SK-N-SH (cell line): ENCODE results near the gene KRTCAP3. TPM values are rescaled to one million over a fixed set of nuclear protein-coding genes. Genes with fewer than 3 reads are reported as not detected.

Experiments used
- CTCF ChIA-PET: fragments of 300-600, 350-600 bp; formaldehyde crosslinking; extraction: SDS; loops from one replicate; lab custom pipeline; 2021; lab: Yijun Ruan, JAX
- POLR2A ChIA-PET: fragments of 350-600 bp; sonication (Branson Sonifier 250); formaldehyde crosslinking; extraction: SDS; loops from one replicate; lab custom pipeline; 2020; ENCODE audit warnings: antibody characterized with exemption, inconsistent platforms; lab: Yijun Ruan, JAX
- DNase-seq: peaks from one replicate; pipeline ENCODE4 v3.0.0; 2012
- H2AFZ ChIP-seq: fragments of 200-600 bp; sonication (generic); 2 replicates; pipeline ENCODE4 v1.8.1; 2016; ENCODE audit warnings: antibody characterized with exemption, mild to moderate bottlenecking, low read depth
- H3F3A ChIP-seq: fragments of 200-600 bp; sonication (generic); replicated peaks from 2 replicates; pipeline ENCODE3; 2016; ENCODE audit warnings: antibody characterized with exemption, mild to moderate bottlenecking; ENCODE audit not compliant: insufficient read depth
- H3K27ac ChIP-seq, 2 experiments: fragments of 200-500 bp in 1 of 2; fragments of 200-600 bp in 1 of 2; sonication (Bioruptor generic) in 1 of 2; sonication (generic), shearing (Covaris generic) in 1 of 2; 2 replicates each; pipeline versions ENCODE4 v1.5.1 to v1.6.1; 2014 to 2016; ENCODE audit warnings: low read depth in 2 of 2, inconsistent platforms in 1 of 2, low read length in 1 of 2, mild to moderate bottlenecking in 1 of 2, mixed read lengths in 1 of 2
- H3K27me3 ChIP-seq: fragments of 200-600 bp; sonication (generic), shearing (Covaris generic); 2 replicates; pipeline ENCODE4 v1.6.1; 2016; ENCODE audit warnings: mixed run types; ENCODE audit not compliant: insufficient read depth
- H3K36me3 ChIP-seq, 2 experiments: fragments of 200-500 bp in 1 of 2; fragments of 200-600 bp in 1 of 2; sonication (Bioruptor generic) in 1 of 2; sonication (generic) in 1 of 2; replicated peaks in 1 of 2; 2 replicates each; pipeline versions ENCODE3 to v1.5.1; 2014 to 2016; ENCODE audit warnings: low read length in 1 of 2, mild to moderate bottlenecking in 1 of 2; ENCODE audit not compliant: insufficient read depth in 2 of 2, control insufficient read depth in 1 of 2
- H3K4me1 ChIP-seq, 2 experiments: fragments of 200-500 bp in 1 of 2; fragments of 200-600 bp in 1 of 2; sonication (Bioruptor generic) in 1 of 2; sonication (generic), shearing (Covaris generic) in 1 of 2; 2 replicates each; pipeline versions ENCODE4 v1.5.1 to v1.6.1; 2014 to 2016; ENCODE audit warnings: low read depth in 1 of 2, low read length in 1 of 2, mixed run types in 1 of 2; ENCODE audit not compliant: insufficient read depth in 2 of 2, control insufficient read depth in 1 of 2
- H3K4me2 ChIP-seq: fragments of 200-600 bp; sonication (generic), shearing (Covaris generic); 2 replicates; pipeline ENCODE4 v1.6.1; 2017; ENCODE audit warnings: mixed run types
- H3K4me3 ChIP-seq, 2 experiments: fragments of 200-500 bp in 1 of 2; fragments of 200-600 bp in 1 of 2; sonication (Bioruptor generic) in 1 of 2; sonication (generic), shearing (Covaris generic) in 1 of 2; 2 replicates each; pipeline versions ENCODE4 v1.5.1 to v1.8.1; 2014 to 2016; ENCODE audit warnings: low read depth in 2 of 2, inconsistent platforms in 1 of 2, low read length in 1 of 2, mild to moderate bottlenecking in 1 of 2, mixed read lengths in 1 of 2, moderate library complexity in 1 of 2
- H3K79me2 ChIP-seq: fragments of 200-600 bp; sonication (generic); 2 replicates; pipeline ENCODE4 v1.8.1; 2017; ENCODE audit warnings: mild to moderate bottlenecking; ENCODE audit not compliant: insufficient read depth
- H3K9ac ChIP-seq: fragments of 200-600 bp; sonication (generic); 2 replicates; pipeline ENCODE4 v1.6.1; 2017; ENCODE audit warnings: mixed run types
- H3K9me2 ChIP-seq: fragments of 200-600 bp; sonication (generic); 2 replicates; pipeline ENCODE4 v1.6.1; 2017; ENCODE audit warnings: mixed run types
- H3K9me3 ChIP-seq: fragments of 200-600 bp; sonication (generic); 2 replicates; pipeline ENCODE4 v1.6.1; 2017; ENCODE audit warnings: mixed run types, mild to moderate bottlenecking, moderate library complexity
- H4K20me1 ChIP-seq: fragments of 200-600 bp; sonication (generic); 2 replicates; pipeline ENCODE4 v1.6.1; 2017; ENCODE audit warnings: mild to moderate bottlenecking, mixed run types; ENCODE audit not compliant: insufficient read depth
- CTCF ChIP-seq: fragments of 200-600 bp; sonication (generic); IDR thresholded peaks from 2 replicates; pipeline ENCODE4 v1.6.1; 2017; ENCODE audit warnings: antibody characterized with exemption, mild to moderate bottlenecking, moderate library complexity
- ELF1 ChIP-seq: IDR thresholded peaks from 2 replicates; pipeline ENCODE4 v1.4.0; 2012
- EP300 ChIP-seq, 2 experiments: IDR thresholded peaks; 2 replicates each; pipeline versions ENCODE4 v1.4.0 to v1.6.1; 2012; ENCODE audit warnings: borderline replicate concordance in 1 of 2, low read depth in 1 of 2, low read length in 1 of 2
- FOXJ3 ChIP-seq: sonication (generic); formaldehyde crosslinking; IDR thresholded peaks from 2 replicates; pipeline ENCODE4 v1.5.1; 2020; ENCODE audit warnings: mild to moderate bottlenecking, missing genetic modification reagents
- GABPA ChIP-seq: IDR thresholded peaks from 2 replicates; pipeline ENCODE4 v1.4.0; 2012; ENCODE audit warnings: low read depth, mild to moderate bottlenecking
- GATA2 ChIP-seq: sonication (generic); formaldehyde crosslinking; IDR thresholded peaks from 2 replicates; pipeline ENCODE4 v1.5.0; 2020; ENCODE audit warnings: mild to moderate bottlenecking, missing genetic modification reagents
- JUND ChIP-seq: IDR thresholded peaks from 2 replicates; pipeline ENCODE4 v1.4.0; 2012
- MAX ChIP-seq: IDR thresholded peaks from 2 replicates; pipeline ENCODE4 v1.4.0; 2012; ENCODE audit warnings: low read depth
- MEF2A ChIP-seq: IDR thresholded peaks from 2 replicates; pipeline ENCODE4 v1.4.0; 2012; ENCODE audit warnings: low read depth, borderline replicate concordance
- NFIC ChIP-seq: IDR thresholded peaks from 2 replicates; pipeline ENCODE4 v1.4.0; 2012; ENCODE audit warnings: borderline replicate concordance
- PBX3 ChIP-seq: IDR thresholded peaks from 2 replicates; pipeline ENCODE4; 2012
- RAD21 ChIP-seq: IDR thresholded peaks from 2 replicates; pipeline ENCODE4 v1.6.1; 2012; ENCODE audit warnings: mild to moderate bottlenecking, low read length
- RCOR1 ChIP-seq: fragments of 150-350 bp; IDR thresholded peaks from 2 replicates; pipeline ENCODE4 v1.6.1; 2017; ENCODE audit warnings: antibody characterized with exemption, low read length
- REST ChIP-seq: IDR thresholded peaks from 2 replicates; pipeline ENCODE4 v1.6.1; 2012; ENCODE audit warnings: mild to moderate bottlenecking, low read depth, low read length, moderate library complexity
- SIN3A ChIP-seq: IDR thresholded peaks from 2 replicates; pipeline ENCODE4 v1.6.1; 2012; ENCODE audit warnings: low read depth, mild to moderate bottlenecking, low read length, moderate library complexity, borderline replicate concordance
- SMC3 ChIP-seq: IDR thresholded peaks from 2 replicates; pipeline ENCODE4 v1.6.1; 2012; ENCODE audit warnings: low read depth, low read length, improper control_type of control experiment
- TAF1 ChIP-seq: IDR thresholded peaks from 2 replicates; pipeline ENCODE4 v1.6.1; 2012; ENCODE audit warnings: low read depth, mild to moderate bottlenecking, low read length, moderate library complexity, borderline replicate concordance
- USF1 ChIP-seq: IDR thresholded peaks from 2 replicates; pipeline ENCODE4 v1.4.0; 2012; ENCODE audit warnings: low read depth, borderline replicate concordance
- YY1 ChIP-seq: IDR thresholded peaks from 2 replicates; pipeline ENCODE4 v1.4.0; 2012; ENCODE audit warnings: low read depth, mild to moderate bottlenecking
- WGBS: methylation state at CpG from one replicate; pipeline ENCODE4 v1.1.6; 2017; ENCODE audit warnings: low lambda C conversion rate; 5-methylcytosine and 5-hydroxymethylcytosine counted together
- polyA plus RNA-seq, 3 experiments: library from polyadenylated mRNA; depleted of rRNA; stranded (reverse); fragments of >200 nt; gene quantifications; 2 replicates each; pipeline ENCODE4 v1.2.3, GENCODE V29; 2012

Gene KRTCAP3
- polyA plus RNA-seq, 1 of the 3 experiments (the other 2 are of a cell fraction): 4.1 TPM

GRCh38 chr2:27485496-27485895 lies 43.3 kb downstream of the KRTCAP3 start:
- ChIA-PET CTCF (interaction anchor here (2.3 kb wide), 1 partner anchor 77 kb away, joined by 5 read pairs; no protein-coding TSS in a partner anchor), POLR2A (interaction anchor here (0.6 kb wide), 1 partner anchor 75 kb away, joined by 5 read pairs; no protein-coding TSS in a partner anchor)
- Histone ChIP-seq H4K20me1 (no peaks in the 10 kb centered on the region), H3K9me3 (no peaks in the 10 kb centered on the region), H3K4me1 (peaks cover 0 to 12% of the 10 kb centered on the region in 2 experiments; a peak in 2 of 4 replicates), H3K79me2 (peaks cover 12% of the 10 kb centered on the region; the same call in 1 of the 2 replicates), H3K27me3 (no peaks in the 10 kb centered on the region), H3K4me2 (no peak overlapping the region), H3K9me2 (no peaks in the 10 kb centered on the region), H3F3A (no peaks in the 10 kb centered on the region), H3K27ac (no peak overlapping the region), H3K9ac (no peak overlapping the region), H2AFZ (no peak overlapping the region), H3K36me3 (peaks cover 14 to 20% of the 10 kb centered on the region in 2 experiments), H3K4me3 (no peak overlapping the region)
- WGBS: 79% methylated on average over 3 of the region's 3 CpGs
- DNase-seq: no peak
- TF ChIP-seq GATA2 (CRISPR knock-in tag): no peak
- TF ChIP-seq USF1: no peak
- no peak for TF ChIP-seq MEF2A
- TF ChIP-seq EP300 (IDR thresholded peaks at IDR 0.05; ENCODE audit: borderline replicate concordance in 1 of 2, low read depth in 1 of 2, low read length in 1 of 2): no peak
- TF ChIP-seq SMC3: no peak
- no peak for TF ChIP-seq SIN3A
- TF ChIP-seq NFIC: no peak
- no peak for TF ChIP-seq REST
- TF ChIP-seq FOXJ3 (CRISPR knock-in tag): no peak
- TF ChIP-seq ELF1: no peak
- TF ChIP-seq RAD21: no peak
- no peak for TF ChIP-seq CTCF
- TF ChIP-seq MAX: no peak
- TF ChIP-seq JUND: no peak
- TF ChIP-seq TAF1: no peak
- no peak for TF ChIP-seq PBX3
- no peak for TF ChIP-seq RCOR1
- TF ChIP-seq GABPA: no peak
- TF ChIP-seq YY1: no peak
